HEK293T (cell line): ENCODE measurements around the gene WBP1L.

Experiments used
- ARNT ChIP-seq: fragments of 450-650 bp; IDR thresholded peaks from 2 replicates; pipeline ENCODE4 v1.6.1; 2017; ENCODE audit warnings: mild to moderate bottlenecking
- ELF4 ChIP-seq: fragments of 450-650 bp; IDR thresholded peaks from 2 replicates; pipeline ENCODE4 v1.6.1; 2017; ENCODE audit warnings: antibody characterized with exemption
- FOXA1 ChIP-seq: fragments of 450-650 bp; IDR thresholded peaks from 2 replicates; pipeline ENCODE4 v1.6.1; 2016; ENCODE audit warnings: mild to moderate bottlenecking
- FOXK2 ChIP-seq: fragments of 450-650 bp; IDR thresholded peaks from 2 replicates; pipeline ENCODE4 v1.6.1; 2016; ENCODE audit warnings: mild to moderate bottlenecking
- SP1 ChIP-seq: fragments of 450-650 bp; IDR thresholded peaks from 2 replicates; pipeline ENCODE4 v1.6.1; 2017

DNA sequence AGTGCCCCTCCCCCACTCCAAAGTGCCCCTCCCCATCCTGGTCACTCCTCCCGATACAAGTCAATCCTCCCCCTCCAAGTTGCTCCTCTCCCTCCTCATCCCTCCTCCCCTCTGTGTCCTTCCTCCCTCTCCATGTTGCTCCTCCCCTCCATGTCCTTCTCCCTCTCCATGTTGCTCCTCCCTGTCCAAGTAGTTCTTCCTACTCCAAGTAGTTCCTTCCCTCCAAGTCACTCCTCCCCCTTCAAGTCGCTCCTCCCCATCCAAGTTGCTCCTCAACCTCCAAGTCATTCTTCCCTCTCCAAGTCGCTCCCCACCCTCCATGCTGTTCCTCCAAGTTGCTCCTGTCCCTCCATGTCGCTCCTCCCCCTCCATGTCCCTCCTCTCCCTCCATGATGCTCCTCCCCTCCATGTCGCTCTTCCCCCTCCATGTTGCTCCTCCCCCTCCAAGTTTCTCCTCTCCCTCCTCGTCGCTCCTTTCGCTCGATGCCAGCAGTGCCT, 8.6 kb upstream of the WBP1L start:
- no peak for TF ChIP-seq SP1
- TF ChIP-seq FOXA1 = no peak
- TF ChIP-seq FOXK2 = no peak
- TF ChIP-seq ARNT = no peak
- no peak for TF ChIP-seq ELF4
